HepG2 (cell line): ENCODE data around the gene TBC1D14. TPM values are rescaled to one million over a fixed set of nuclear protein-coding genes. Genes with fewer than 3 reads are reported as not detected.

ENCODE experiments used
- ATAC-seq: fragments of 200-7000 bp; cut with Tn5 transposase; 3 replicates; pipeline ENCODE4 v1.9.1; 2020; ENCODE audit warnings: mild to moderate bottlenecking, moderate library complexity
- BruUV-seq: library from RNA; stranded (reverse); fragments of 400-500 nt; replicated peaks from 2 replicates; lab custom pipeline; 2021; lab: Mats Ljungman, UMichigan
- CTCF ChIA-PET: fragments of 300-600 bp; formaldehyde crosslinking; extraction: SDS; loops from one replicate; lab custom pipeline; 2021; ENCODE audit warnings: low total read pairs, inconsistent platforms, low intra/inter-chr PET ratio; lab: Yijun Ruan, JAX
- POLR2A ChIA-PET: fragments of 350-600 bp; sonication (Branson Sonifier 250); formaldehyde crosslinking; loops from one replicate; lab custom pipeline; 2020; ENCODE audit warnings: antibody characterized with exemption, inconsistent platforms; lab: Yijun Ruan, JAX
- DNase-seq: peaks from one replicate; pipeline ENCODE4 v3.0.0-alpha.2; 2015; ENCODE audit warnings: low spot score
- FAIRE-seq: peaks from 3 replicates; lab custom pipeline; 2011; peaks lifted over from hg19 to GRCh38; lab: Jason Lieb, UNC
- H2AFZ ChIP-seq: one replicate; pipeline ENCODE4 v1.6.1; 2011; ENCODE audit warnings: low read length, inconsistent platforms
- H3K27ac ChIP-seq: fragments of 300-600 bp; 3 replicates; pipeline ENCODE4 v1.8.0; 2011; ENCODE audit warnings: mixed run types, mild to moderate bottlenecking, mixed read lengths, low read length, inconsistent platforms; ENCODE audit not compliant: insufficient read depth; ENCODE audit errors: extremely low read length
- H3K27me3 ChIP-seq, 2 experiments: fragments of 200-600 bp in 1 of 2; 2 replicates in 1 of 2; 3 replicates in 1 of 2; pipeline versions ENCODE4 v1.6.0 to v1.8.0; 2011; ENCODE audit warnings: low read length in 2 of 2, mild to moderate bottlenecking in 2 of 2, moderate library complexity in 2 of 2, inconsistent platforms in 1 of 2; ENCODE audit not compliant: insufficient read depth in 2 of 2, control insufficient read depth in 1 of 2
- H3K36me3 ChIP-seq, 2 experiments: fragments of 200-600 bp in 1 of 2; replicated peaks in 1 of 2; 2 replicates in 1 of 2; 3 replicates in 1 of 2; pipeline versions ENCODE4 v1.5.1 to v1.8.0; 2011; ENCODE audit warnings: low read length in 2 of 2, inconsistent platforms in 1 of 2; ENCODE audit not compliant: insufficient read depth in 2 of 2, control insufficient read depth in 1 of 2
- H3K4me1 ChIP-seq: 2 replicates; pipeline ENCODE4 v1.5.1; 2012; ENCODE audit warnings: low read length, inconsistent platforms; ENCODE audit not compliant: insufficient read depth
- H3K4me2 ChIP-seq: 2 replicates; pipeline ENCODE4 v1.6.0; 2011; ENCODE audit warnings: low read depth, low read length, inconsistent platforms
- H3K4me3 ChIP-seq, 3 experiments: fragments of 200-600 bp in 1 of 3; sonication (generic), shearing (Covaris generic) in 1 of 3; replicated peaks in 1 of 3; 2 replicates each; pipeline ENCODE4 v1.5.1; 2011 to 2016; ENCODE audit warnings: low read length in 3 of 3, inconsistent platforms in 2 of 3, low read depth in 2 of 3, mild to moderate bottlenecking in 2 of 3, control low read depth in 1 of 3, mixed read lengths in 1 of 3; ENCODE audit not compliant: insufficient read depth in 1 of 3
- H3K79me2 ChIP-seq: one replicate; pipeline ENCODE4 v1.6.1; 2011; ENCODE audit warnings: low read length, inconsistent platforms; ENCODE audit not compliant: insufficient read depth
- H3K9ac ChIP-seq: 2 replicates; pipeline ENCODE4 v1.6.0; 2011; ENCODE audit warnings: mild to moderate bottlenecking, low read depth, low read length, inconsistent platforms; ENCODE audit not compliant: insufficient read depth
- H3K9me3 ChIP-seq: 2 replicates; pipeline ENCODE4 v1.5.1; 2012; ENCODE audit warnings: mild to moderate bottlenecking, low read length
- H4K20me1 ChIP-seq: 2 replicates; pipeline ENCODE4 v1.6.0; 2011; ENCODE audit warnings: inconsistent platforms, mild to moderate bottlenecking, low read length, moderate library complexity; ENCODE audit not compliant: insufficient read depth
- AKAP8 ChIP-seq: sonication (generic); formaldehyde crosslinking; IDR thresholded peaks from 2 replicates; pipeline ENCODE4 v1.5.1; 2020; ENCODE audit warnings: mild to moderate bottlenecking, missing genetic modification reagents
- ERF ChIP-seq: IDR thresholded peaks from 2 replicates; pipeline ENCODE4 v1.6.1; 2018; ENCODE audit warnings: missing biosample characterization, missing genetic modification reagents
- KLF12 ChIP-seq: sonication (generic); formaldehyde crosslinking; IDR thresholded peaks from 2 replicates; pipeline ENCODE4 v1.4.0; 2020; ENCODE audit warnings: missing genetic modification reagents, borderline replicate concordance
- KLF6 ChIP-seq: IDR thresholded peaks from 2 replicates; pipeline ENCODE4 v1.8.0; 2016; ENCODE audit warnings: missing biosample characterization, missing genetic modification reagents
- KLF9 ChIP-seq: IDR thresholded peaks from 2 replicates; pipeline ENCODE4 v1.6.1; 2016; ENCODE audit warnings: low read depth
- MXI1 ChIP-seq: IDR thresholded peaks from 3 replicates; pipeline ENCODE4 v1.6.1; 2012; ENCODE audit warnings: low read depth, low read length, inconsistent platforms, borderline replicate concordance
- SALL2 ChIP-seq: sonication (generic); formaldehyde crosslinking; IDR thresholded peaks from 2 replicates; pipeline ENCODE4 v1.8.1; 2023; ENCODE audit warnings: mild to moderate bottlenecking, missing genetic modification reagents, inconsistent platforms
- SNRNP70 ChIP-seq: fragments of 200-400 bp; formaldehyde crosslinking; IDR thresholded peaks from 2 replicates; pipeline ENCODE4 v1.6.1; 2017; ENCODE audit warnings: mild to moderate bottlenecking, low read depth, low read length, moderate library complexity
- SP140L ChIP-seq: sonication (generic); formaldehyde crosslinking; IDR thresholded peaks from 2 replicates; pipeline ENCODE4 v1.4.0; 2020; ENCODE audit warnings: missing genetic modification reagents, borderline replicate concordance
- TAF1 ChIP-seq: sonication (generic); formaldehyde crosslinking; IDR thresholded peaks from 2 replicates; pipeline ENCODE4 v1.4.0; 2020; ENCODE audit warnings: missing genetic modification reagents
- TSC22D2 ChIP-seq: sonication (generic); formaldehyde crosslinking; IDR thresholded peaks from 2 replicates; pipeline ENCODE4 v1.5.1; 2020; ENCODE audit warnings: missing genetic modification reagents, mild to moderate bottlenecking, borderline replicate concordance
- YEATS2 ChIP-seq: sonication (generic); formaldehyde crosslinking; IDR thresholded peaks from 2 replicates; pipeline ENCODE4 v1.4.0; 2020; ENCODE audit warnings: missing genetic modification reagents, borderline replicate concordance
- ZFX ChIP-seq: sonication (generic); formaldehyde crosslinking; IDR thresholded peaks from 2 replicates; pipeline ENCODE4 v1.4.0; 2020; ENCODE audit warnings: mild to moderate bottlenecking, low read depth, missing genetic modification reagents, moderate library complexity
- ZNF468 ChIP-seq: sonication (generic); formaldehyde crosslinking; IDR thresholded peaks from 2 replicates; pipeline ENCODE4 v1.8.0; 2022; ENCODE audit warnings: mild to moderate bottlenecking, moderate library complexity, missing genetic modification reagents
- ZNF496 ChIP-seq: sonication (generic); formaldehyde crosslinking; IDR thresholded peaks from 2 replicates; pipeline ENCODE4 v1.8.1; 2023; ENCODE audit warnings: mild to moderate bottlenecking, moderate library complexity, missing genetic modification reagents; ENCODE audit not compliant: insufficient replicate concordance
- ZNF644 ChIP-seq: IDR thresholded peaks from 2 replicates; pipeline ENCODE4 v1.6.1; 2016; ENCODE audit warnings: low read depth
- ZNF678 ChIP-seq: sonication (generic); formaldehyde crosslinking; IDR thresholded peaks from 2 replicates; pipeline ENCODE4 v1.4.0; 2020; ENCODE audit warnings: mild to moderate bottlenecking, missing genetic modification reagents
- ZSCAN21 ChIP-seq: sonication (generic); formaldehyde crosslinking; IDR thresholded peaks from 2 replicates; pipeline ENCODE4 v1.8.0; 2022; ENCODE audit warnings: mild to moderate bottlenecking, missing genetic modification reagents, moderate library complexity, borderline replicate concordance
- whole genome bisulfite sequencing: methylation state at CpG from one replicate; pipeline ENCODE4 v1.1.6; 2017; ENCODE audit warnings: low lambda C conversion rate; 5-methylcytosine and 5-hydroxymethylcytosine counted together
- in situ Hi-C: cut with HindIII; loops from 2 replicates; pipeline ENCODE4 v1.10.0; 2017; ENCODE audit warnings: low pct_unique_long_range_greater_than_20kb; ENCODE audit not compliant: extremely low pct_ligation_motif_present
- intact Hi-C: fragments of 100-400 bp; cut with micrococcal nuclease; formaldehyde crosslinking; loops from one replicate; pipeline ENCODE4 v1.10.0; 2022; ENCODE audit not compliant: unreplicated experiment
- polyA plus RNA-seq, 8 experiments: library from polyadenylated mRNA; depleted of rRNA in 3 of 8; stranded (reverse) in 7 of 8; unstranded in 1 of 8; fragments of >200 nt; fragmentation: Illumina TruSeq in 4 of 8; extraction: Trizol in 4 of 8; gene quantifications; 2 replicates each; pipeline versions ENCODE4 v1.2.1 to v1.2.3, GENCODE V29; 2011 to 2016; ENCODE audit warnings: low read depth in 4 of 8, missing spikeins in 1 of 8, mixed read lengths in 1 of 8; ENCODE audit not compliant: insufficient read depth in 1 of 8
- total RNA-seq, 5 experiments: library from RNA; depleted of rRNA; stranded (reverse); fragments of >200 nt; fragmentation: Illumina TruSeq; extraction: Trizol; gene quantifications; 2 replicates each; pipeline ENCODE4 v1.2.3, GENCODE V29; 2016; ENCODE audit warnings: low read depth in 1 of 5
- TF ChIP-seq, protein P1 (sequence below): sonication (generic); formaldehyde crosslinking; IDR thresholded peaks from 2 replicates; pipeline ENCODE4 v1.5.0; 2020; ENCODE audit warnings: missing genetic modification reagents, mild to moderate bottlenecking, borderline replicate concordance
- TF ChIP-seq, protein P2 (sequence below): IDR thresholded peaks from 2 replicates; pipeline ENCODE4 v1.4.0; 2020; ENCODE audit warnings: mild to moderate bottlenecking, missing genetic modification reagents

TBC1D14 gene
- total and polyA plus RNA-seq, 2 of the 13 experiments (the other 11 are each of a cell fraction or from before 2014, with no cell fraction given), result 29.5 to 46.5 TPM

DNA sequence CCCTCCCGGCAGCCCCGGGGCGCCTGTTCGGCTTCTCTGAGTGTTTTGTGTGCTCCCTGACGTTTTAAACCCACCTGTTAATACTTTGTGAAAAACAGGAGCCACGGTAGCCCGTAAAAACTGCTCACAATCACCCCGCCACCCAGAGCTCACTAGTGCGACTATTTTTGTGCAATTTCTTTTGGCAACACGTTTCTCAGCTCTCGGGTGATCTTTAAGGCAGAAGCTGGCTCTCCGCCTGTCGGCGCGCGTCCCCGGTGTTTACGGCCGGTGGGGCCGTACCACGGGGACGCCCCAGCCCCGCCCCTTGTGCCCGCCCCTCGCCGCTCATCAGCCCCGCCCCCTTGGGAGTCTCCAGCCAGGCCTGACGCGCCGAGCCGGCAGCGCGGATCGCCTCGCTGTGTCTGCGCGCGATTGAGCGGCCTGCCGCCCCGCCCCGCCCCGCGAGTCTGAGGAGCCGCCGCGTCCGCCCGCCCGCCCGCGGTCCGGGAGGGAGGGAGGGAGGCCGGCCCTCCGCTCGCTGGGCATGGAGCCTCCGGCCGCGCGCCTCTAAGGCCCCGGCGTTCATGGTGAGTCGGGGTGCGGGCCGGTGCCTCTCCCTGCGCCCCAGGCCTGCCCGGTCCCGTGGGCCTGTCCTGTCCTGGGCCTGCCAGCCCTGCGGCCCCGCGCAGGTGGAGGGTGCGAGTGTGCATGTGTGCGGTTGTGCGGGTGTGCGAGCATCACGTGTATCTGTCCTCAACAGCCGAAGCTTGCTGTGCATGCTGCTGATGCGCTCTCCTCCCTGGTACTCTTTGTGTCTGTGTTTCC is 77.4 kb downstream of the TBC1D14 start:
- Histone ChIP-seq H4K20me1 (peaks cover 39% of the 10 kb centered on the region), H3K79me2 (peaks cover 69% of the 10 kb centered on the region), H3K9me3 (no peaks in the 10 kb centered on the region), H3K4me2 (peak overlapping the region; percentile 99), H3K4me3 (peak overlapping the region; percentile 82 to 92 (median 88)), H3K27ac (peak overlapping the region; percentile 80), H3K27me3 (no peaks in the 10 kb centered on the region; a peak in 1 of 5 replicates), H2AFZ (no peak overlapping the region), H3K4me1 (peaks cover 53% of the 10 kb centered on the region), H3K9ac (peak overlapping the region; percentile 84), H3K36me3 (peaks cover 0 to 15% of the 10 kb centered on the region in 2 experiments; a peak in 3 of 5 replicates)
- intact Hi-C loops, result loop anchor here (2.0 to 5.0 kb wide), 3 partner anchors 78 to 94 kb away; partner anchors contain the start of genes GRPEL1 and TBC1D14
- DNase-seq, result peak; percentile 81
- ChIA-PET POLR2A (interaction anchor here (0.6 to 2.6 kb wide), 19 partner anchors 17 to 313 kb away, joined by 3 to 18 read pairs (median 4); partner anchors contain the start of genes GRPEL1, TADA2B and TBC1D14), CTCF (no interaction called here)
- no TSS peak for BruUV-seq
- peak; percentile 18 for FAIRE-seq
- WGBS, result 0% methylated on average over 10 of the region's 78 CpGs
- in situ Hi-C loops, result no loop called here
- ATAC-seq, result peak; percentile 84
- TF ChIP-seq ERF (CRISPR knock-in tag) (peak; percentile 15; the same call in 1 of the 2 replicates), KLF12 (CRISPR knock-in tag) (peak; percentile 85), YEATS2 (CRISPR knock-in tag) (peak; percentile 1; the same call in 1 of the 2 replicates), KLF6 (CRISPR knock-in tag) (no peak; the same call in 1 of the 2 replicates), SALL2 (0 out of 2 replicates have a peak, but pooled peaks have one; percentile 69), MXI1 (peak; percentile 71; the same call in 2 of the 3 replicates), TSC22D2 (CRISPR knock-in tag) (no peak; the same call in 1 of the 2 replicates), ZNF644 (no peak), SP140L (CRISPR knock-in tag) (no peak), AKAP8 (CRISPR knock-in tag) (no peak), ZFX (CRISPR knock-in tag) (peak; percentile 83), ZNF468 (CRISPR knock-in tag) (no peak), ZNF678 (CRISPR knock-in tag) (no peak), ZNF496 (CRISPR knock-in tag) (no peak), ZSCAN21 (peak; percentile 33; the same call in 1 of the 2 replicates), TAF1 (CRISPR knock-in tag) (peak; percentile 8; the same call in 1 of the 2 replicates), KLF9 (CRISPR knock-in tag) (no peak), SNRNP70 (no peak)
- TF ChIP-seq, protein P1, sequence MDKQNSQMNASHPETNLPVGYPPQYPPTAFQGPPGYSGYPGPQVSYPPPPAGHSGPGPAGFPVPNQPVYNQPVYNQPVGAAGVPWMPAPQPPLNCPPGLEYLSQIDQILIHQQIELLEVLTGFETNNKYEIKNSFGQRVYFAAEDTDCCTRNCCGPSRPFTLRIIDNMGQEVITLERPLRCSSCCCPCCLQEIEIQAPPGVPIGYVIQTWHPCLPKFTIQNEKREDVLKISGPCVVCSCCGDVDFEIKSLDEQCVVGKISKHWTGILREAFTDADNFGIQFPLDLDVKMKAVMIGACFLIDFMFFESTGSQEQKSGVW (CRISPR knock-in tag), result no peak
- TF ChIP-seq, protein P2, sequence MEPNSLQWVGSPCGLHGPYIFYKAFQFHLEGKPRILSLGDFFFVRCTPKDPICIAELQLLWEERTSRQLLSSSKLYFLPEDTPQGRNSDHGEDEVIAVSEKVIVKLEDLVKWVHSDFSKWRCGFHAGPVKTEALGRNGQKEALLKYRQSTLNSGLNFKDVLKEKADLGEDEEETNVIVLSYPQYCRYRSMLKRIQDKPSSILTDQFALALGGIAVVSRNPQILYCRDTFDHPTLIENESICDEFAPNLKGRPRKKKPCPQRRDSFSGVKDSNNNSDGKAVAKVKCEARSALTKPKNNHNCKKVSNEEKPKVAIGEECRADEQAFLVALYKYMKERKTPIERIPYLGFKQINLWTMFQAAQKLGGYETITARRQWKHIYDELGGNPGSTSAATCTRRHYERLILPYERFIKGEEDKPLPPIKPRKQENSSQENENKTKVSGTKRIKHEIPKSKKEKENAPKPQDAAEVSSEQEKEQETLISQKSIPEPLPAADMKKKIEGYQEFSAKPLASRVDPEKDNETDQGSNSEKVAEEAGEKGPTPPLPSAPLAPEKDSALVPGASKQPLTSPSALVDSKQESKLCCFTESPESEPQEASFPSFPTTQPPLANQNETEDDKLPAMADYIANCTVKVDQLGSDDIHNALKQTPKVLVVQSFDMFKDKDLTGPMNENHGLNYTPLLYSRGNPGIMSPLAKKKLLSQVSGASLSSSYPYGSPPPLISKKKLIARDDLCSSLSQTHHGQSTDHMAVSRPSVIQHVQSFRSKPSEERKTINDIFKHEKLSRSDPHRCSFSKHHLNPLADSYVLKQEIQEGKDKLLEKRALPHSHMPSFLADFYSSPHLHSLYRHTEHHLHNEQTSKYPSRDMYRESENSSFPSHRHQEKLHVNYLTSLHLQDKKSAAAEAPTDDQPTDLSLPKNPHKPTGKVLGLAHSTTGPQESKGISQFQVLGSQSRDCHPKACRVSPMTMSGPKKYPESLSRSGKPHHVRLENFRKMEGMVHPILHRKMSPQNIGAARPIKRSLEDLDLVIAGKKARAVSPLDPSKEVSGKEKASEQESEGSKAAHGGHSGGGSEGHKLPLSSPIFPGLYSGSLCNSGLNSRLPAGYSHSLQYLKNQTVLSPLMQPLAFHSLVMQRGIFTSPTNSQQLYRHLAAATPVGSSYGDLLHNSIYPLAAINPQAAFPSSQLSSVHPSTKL, result no peak; the same call in 1 of the 2 replicates
